Stimulated activated naive CD8-positive, alpha-beta T cell treated with anti-CD3 and anti-CD28 coated beads, Interleukin-15, Interleukin-2, amounts not matched to agents 100 U/mL and 50 U/mL, for 24 hours (primary cell): ENCODE results near the gene ZBTB47.
A peak's percentile ranks its signal among the peaks of the same experiment; 100 is the strongest.

ENCODE experiments used
- ATAC-seq: fragments of 150-1000 bp; cut with Tn5 transposase; one replicate; pipeline ENCODE4 v1.10.0; 2021
- DNase-seq: peaks from one replicate; pipeline ENCODE4 v3.0.0; 2021

ZBTB47 gene

DNA sequence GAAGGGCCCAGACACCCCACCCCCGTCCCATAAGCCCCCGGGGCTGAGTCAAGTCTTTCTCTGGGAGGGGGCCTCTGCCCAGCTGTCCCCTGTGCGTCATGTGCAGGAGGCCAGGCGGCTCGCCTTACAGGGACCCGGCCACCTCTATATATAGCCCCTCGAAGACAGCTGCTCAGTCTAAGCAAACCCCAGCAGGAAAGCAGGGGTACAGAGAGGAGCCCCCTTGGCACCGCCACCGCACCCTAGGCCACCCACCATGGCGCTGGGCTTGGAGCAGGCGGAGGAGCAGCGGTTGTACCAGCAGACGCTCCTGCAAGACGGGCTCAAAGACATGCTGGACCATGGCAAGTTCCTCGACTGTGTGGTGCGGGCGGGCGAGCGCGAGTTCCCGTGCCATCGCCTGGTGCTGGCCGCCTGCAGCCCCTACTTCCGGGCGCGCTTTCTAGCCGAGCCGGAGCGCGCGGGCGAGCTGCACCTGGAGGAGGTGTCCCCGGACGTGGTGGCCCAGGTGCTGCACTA is 31.9 kb downstream of the ZBTB47 start, which contains the start of gene KLHL40:
Gene KLHL40, plus strand, starts transcription at position 175 of the 519 bp plus-strand sequence. Its CDS starts 82 bp downstream, at position 257.
- DNase-seq (no peak), ATAC-seq (no peak)

DNA sequence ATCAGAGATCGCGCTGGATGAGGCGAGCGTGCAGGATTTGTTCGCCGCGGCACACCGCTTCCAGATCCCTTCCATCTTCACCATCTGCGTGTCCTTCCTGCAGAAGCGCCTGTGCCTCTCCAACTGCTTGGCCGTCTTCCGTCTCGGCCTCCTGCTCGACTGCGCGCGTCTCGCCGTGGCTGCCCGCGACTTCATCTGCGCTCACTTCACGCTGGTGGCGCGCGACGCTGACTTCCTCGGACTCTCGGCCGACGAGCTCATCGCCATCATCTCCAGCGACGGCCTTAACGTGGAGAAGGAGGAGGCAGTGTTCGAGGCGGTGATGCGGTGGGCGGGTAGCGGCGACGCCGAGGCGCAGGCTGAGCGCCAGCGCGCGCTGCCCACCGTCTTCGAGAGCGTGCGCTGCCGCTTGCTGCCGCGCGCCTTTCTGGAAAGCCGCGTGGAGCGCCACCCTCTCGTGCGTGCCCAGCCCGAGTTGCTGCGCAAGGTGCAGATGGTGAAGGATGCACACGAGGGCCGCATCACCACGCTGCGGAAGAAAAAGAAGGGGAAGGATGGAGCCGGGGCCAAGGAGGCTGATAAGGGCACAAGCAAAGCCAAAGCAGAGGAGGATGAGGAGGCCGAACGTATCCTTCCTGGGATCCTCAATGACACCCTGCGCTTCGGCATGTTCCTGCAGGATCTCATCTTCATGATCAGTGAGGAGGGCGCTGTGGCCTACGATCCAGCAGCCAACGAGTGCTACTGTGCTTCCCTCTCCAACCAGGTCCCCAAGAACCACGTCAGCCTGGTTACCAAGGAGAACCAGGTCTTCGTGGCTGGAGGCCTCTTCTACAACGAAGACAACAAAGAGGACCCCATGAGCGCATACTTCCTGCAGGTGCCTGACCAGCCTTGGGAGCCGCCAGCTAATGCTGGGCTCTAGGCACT is 32.7 kb downstream of the ZBTB47 start:
- no peak for DNase-seq
- no peak for ATAC-seq

DNA sequence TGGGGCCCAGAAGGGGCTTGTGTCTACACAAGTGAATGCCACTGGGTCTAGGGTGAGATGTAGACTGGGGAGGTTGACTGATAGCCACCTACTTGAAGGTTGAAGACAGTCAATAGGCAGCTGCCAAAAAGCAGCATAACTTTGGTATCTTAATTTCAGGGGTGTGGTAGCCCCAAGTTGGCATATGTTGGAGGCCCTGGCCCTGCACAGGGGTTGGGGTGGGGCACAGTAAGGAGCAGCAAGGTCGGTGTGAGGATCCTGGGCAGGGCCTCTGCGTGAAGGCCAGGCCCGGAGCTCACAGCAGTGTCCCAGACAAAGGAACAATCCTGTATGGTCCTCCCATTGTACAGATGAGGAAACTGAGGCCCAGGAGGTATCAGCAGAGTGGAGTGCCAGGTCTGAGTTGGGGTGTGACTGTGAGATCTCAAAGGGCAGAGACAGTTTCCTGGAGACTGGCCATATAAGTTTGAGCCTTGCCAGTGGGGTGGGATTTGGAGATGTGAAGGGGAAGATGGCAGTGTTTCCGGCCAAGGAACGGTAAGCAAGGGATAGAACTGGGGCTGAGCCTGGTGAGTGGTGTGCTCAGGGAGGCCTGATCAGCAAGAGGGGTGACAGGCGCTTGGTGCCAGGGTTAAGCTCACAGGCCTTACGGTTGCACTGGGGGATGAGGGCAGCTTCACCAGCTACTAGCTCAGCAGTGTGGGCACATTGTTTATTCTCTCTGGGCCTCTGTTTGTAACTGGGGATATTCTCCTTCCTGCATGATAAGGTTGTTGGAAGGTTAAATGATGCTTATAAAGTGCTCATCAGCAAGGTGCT is 33.5 kb downstream of the ZBTB47 start:
- ATAC-seq (no peak), DNase-seq (no peak)

DNA sequence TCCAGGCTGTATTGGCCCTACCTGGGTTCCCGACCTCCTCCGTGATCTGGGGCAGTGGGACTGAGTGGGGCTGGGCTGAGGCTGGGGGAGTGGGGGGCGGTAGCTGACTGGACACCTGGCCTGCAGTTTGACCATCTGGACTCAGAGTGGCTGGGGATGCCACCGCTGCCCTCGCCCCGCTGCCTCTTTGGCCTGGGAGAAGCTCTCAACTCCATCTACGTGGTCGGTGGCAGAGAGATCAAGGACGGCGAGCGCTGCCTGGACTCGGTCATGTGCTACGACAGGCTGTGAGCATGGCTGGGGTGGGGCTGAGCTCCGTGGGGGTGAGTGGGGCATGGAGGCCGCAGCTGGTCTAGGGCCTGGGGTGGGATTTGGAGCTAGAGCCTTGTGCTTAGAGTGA is 34.5 kb downstream of the ZBTB47 start:
- ATAC-seq = no peak
- no peak for DNase-seq

DNA sequence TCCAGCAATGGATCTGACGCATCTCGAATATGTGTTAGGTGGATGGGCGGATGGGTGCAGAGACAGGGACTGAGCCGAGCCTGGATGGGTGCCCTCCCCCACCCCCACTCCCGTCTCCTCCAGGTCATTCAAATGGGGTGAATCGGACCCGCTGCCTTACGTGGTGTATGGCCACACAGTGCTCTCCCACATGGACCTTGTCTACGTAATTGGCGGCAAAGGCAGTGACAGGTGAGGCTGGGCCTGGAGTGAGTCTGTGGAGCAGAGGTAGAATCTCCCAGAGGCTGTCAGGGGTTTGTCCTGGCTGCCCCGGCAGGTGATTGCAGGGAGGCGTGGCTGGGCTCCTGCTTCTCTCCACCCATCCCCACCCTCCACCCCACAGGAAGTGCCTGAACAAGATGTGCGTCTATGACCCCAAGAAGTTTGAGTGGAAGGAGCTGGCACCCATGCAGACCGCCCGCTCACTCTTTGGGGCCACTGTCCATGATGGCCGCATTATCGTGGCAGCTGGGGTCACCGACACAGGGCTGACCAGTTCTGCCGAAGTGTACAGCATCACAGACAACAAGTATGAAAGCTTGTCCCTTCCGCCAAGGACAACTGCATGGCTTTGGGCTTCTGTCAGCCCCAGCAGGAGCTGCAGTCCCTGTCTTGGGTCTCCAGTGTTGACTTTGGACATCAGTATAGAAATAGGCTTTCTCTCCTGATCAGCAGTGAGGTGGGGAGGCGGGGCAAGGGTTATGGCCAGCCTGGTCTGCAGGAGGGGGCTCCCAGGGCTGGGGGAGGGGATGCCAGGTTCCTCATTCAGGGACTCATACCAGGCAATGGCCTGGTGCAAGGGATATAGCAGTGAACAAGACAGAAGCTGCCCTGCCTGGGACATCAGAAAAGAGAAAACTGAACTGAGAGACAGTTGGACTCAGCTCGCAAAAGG is 35.3 kb downstream of the ZBTB47 start:
- DNase-seq (no peak), ATAC-seq (no peak)

DNA sequence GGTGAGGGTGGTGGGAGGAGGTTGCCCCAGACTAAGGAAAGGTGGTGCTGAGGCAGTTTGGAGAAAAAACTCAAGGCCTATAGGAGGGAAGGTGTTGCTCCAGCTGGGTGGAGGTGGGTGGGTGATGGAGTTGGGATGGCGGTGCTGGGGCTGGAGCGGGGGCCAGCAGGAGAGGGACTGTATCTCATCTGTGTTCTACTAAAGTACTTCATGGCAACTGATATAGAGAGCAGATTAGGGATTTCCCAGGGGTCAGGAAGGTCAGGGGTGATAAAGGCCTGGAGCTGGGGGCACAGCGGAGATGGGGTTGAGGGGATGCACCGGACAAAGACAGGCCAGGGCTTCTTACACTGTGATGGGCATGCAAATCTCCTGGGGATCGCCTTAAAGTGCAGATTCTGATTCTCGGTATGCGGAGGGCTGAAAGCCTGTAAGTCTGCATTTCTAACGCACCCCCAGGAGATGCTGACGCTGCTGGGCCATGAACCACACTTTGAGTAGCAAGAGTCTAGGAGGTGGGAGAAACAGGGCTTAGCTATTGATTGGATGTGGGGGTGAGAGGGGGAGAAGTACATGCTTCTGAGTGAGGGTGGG is 36.0 kb downstream of the ZBTB47 start:
- ATAC-seq = no peak
- no peak for DNase-seq

DNA sequence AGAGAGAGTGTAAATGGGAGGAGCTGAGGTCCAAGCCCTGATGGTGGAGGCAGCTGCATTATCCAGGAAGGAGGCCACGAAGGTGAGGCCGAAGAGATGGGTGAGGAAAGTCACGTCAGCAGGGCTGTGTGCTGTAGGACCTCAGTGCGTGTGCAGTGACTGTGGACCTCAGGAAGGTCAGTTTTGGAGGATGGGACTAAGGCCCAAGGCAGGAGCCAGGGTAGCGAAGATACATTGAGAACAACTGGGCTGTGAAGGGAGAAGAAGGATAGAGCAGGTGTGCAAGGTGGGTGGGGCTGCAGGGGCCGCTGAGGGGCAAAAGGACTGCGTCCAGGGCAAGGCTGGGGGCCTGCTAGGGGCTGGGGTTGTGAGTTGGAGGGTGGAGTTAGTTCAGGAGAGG is 36.7 kb downstream of the ZBTB47 start:
- DNase-seq (no peak), ATAC-seq (no peak)

DNA sequence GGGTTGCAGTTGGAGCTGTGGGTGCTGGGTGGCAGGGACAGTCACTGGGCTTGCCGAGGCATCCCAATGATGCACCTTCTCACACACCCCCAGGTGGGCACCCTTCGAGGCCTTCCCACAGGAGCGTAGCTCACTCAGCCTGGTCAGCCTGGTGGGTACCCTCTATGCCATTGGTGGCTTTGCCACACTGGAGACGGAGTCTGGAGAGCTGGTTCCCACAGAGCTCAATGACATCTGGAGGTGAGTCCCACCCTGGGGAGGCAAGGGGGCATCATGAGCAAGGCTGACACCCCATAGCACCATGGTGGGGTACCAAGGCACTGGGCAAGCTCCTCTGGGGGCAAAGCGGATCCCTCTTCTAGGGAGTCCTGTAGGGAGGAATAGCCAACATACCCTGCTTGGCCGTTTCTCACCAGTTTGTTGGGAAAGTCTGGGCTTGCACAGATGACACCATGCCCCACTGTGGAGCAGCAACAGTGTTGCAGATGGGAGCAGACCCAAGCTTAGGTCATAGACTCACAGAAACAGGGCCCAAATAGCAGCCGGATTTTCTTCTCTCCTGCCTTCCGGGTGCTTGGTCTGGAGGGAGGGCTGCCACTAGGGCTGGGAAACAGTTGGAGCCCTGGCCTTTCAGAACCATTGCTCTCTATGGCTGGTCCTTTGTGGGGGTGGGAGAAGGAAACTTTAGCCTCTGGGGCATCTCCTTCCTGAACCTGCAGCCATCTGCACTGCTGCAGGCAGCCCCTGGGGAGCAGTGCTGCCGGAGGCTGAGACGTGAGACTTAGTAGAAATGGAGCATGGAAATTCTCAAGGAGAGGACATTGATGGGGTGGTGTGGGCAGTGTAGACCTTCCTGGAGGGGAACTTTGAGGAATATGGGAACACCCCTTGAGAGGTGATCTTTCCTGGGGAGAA is 37.5 kb downstream of the ZBTB47 start:
- no peak for ATAC-seq
- DNase-seq = no peak

DNA sequence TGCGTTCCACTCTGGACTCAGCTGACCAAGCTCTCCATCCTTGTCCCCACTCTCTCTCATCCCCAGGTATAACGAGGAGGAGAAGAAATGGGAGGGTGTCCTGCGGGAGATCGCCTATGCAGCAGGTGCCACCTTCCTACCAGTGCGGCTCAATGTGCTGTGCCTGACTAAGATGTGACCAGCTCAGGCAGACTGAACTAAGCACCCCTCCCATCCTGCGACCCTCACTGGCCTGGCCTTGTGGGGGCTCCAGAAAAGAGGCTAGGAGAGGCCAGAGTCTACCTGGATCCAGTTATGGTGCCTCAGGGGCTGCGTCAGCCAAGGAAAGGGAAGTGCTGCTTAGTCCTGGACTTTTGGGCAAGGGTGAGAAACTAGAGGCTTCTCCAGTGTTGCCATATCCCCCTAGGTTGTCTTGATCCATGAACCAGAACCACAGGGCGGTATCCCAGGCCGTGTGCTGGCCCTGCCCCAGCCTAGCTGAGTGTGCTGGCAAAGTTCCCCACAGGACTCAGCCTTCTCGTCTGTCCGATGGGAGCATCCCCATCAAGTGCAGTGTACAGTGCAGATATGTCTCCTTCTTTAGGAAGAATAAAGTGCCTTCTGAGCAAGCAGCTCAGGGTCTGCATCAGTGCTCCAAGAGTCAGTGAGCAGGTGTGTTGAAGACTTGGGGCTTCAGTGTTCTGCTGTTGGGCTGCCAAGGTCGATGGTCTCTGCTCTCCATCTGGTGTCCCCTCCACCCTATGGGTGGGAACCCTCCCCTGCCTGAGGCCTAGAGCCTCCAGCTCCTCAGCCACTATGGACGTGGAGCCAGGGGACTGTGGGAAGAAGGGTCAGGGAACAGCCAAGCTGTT is 38.5 kb downstream of the ZBTB47 start:
- no peak for ATAC-seq

DNA sequence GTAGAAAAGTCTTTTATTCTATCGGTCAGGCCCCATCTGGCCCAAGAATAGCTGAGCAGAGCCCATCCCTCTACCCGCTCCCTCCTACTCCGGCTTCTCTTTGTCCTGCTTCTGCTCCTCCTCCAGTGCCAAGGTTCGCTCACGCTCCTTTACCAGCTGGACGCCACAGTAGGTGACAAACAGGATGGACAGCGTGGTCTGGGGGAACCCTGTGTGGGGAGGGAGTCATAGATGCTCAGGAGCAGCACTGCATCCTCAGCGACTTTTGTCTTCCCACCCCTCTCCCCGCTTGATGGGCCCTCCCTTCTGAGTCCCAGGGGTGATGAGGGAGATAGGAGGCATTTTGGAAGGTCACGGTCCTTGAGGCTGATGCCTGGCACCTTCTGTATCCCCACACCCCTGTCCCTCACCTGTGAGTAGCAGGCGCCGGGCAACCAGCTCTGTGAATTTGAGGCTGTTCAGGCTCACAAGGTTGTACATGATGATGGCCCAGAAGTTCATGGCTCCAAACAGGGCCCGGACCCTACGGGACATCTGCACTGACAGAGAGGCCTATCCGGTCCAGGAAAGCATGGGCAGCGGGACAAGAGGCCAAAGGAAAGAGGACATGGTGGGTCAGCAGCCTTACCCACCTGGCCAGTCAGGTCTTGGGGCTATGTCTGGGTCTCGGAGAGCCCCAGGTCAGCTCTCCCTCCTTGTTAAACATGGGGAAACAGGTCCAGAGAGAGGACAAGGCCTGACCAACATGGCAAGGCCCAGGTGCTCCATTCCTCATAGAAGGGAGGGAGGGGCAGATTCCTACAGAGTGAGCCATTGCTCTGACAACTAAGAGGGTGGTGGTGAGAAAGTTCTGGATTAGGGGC is 39.4 kb downstream of the ZBTB47 start:
- DNase-seq = no peak
- no peak for ATAC-seq

More for the DNA sequence above, 38.5 kb downstream of the ZBTB47 start:
- no peak for DNase-seq

DNA sequence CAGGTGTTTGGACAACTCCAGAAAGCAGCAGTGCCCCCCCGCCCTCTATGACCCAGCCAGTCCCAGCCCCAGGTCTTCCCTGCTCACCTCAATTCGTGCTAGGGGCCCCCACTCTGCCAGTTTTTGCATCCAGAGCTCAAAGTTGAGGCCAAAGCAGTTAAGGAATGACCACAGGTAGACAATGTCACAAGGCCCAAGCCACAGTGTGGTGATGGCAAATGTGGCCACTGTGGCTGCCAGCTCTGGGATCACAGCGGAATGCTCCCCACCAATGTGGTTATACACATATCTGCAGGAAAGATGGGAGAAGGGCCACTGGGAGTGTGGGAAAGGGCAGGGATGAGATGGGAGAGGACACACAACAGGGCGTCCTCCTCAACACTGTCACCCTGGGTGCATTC is 40.0 kb downstream of the ZBTB47 start:
- DNase-seq (no peak), ATAC-seq (no peak)

DNA sequence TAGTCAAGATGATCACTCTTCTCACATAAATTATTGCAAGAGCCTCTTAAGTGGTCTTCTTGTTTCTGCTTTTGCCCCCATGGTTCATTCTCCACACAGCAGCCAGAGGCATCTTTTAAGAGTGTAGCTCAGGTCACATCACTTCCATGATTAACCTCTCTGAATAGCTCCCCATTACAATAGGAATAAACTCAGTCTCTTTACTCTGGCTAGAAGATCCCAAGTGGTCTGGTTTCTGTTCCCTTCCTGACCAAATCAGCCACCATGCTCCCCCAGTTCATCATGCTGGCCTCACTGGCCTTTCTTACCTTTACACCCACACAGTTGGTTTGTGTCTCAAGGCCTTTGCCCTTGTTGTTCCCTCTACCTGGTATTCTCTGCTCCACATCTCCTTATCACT is 40.9 kb downstream of the ZBTB47 start:
- DNase-seq (no peak), ATAC-seq (no peak)

DNA sequence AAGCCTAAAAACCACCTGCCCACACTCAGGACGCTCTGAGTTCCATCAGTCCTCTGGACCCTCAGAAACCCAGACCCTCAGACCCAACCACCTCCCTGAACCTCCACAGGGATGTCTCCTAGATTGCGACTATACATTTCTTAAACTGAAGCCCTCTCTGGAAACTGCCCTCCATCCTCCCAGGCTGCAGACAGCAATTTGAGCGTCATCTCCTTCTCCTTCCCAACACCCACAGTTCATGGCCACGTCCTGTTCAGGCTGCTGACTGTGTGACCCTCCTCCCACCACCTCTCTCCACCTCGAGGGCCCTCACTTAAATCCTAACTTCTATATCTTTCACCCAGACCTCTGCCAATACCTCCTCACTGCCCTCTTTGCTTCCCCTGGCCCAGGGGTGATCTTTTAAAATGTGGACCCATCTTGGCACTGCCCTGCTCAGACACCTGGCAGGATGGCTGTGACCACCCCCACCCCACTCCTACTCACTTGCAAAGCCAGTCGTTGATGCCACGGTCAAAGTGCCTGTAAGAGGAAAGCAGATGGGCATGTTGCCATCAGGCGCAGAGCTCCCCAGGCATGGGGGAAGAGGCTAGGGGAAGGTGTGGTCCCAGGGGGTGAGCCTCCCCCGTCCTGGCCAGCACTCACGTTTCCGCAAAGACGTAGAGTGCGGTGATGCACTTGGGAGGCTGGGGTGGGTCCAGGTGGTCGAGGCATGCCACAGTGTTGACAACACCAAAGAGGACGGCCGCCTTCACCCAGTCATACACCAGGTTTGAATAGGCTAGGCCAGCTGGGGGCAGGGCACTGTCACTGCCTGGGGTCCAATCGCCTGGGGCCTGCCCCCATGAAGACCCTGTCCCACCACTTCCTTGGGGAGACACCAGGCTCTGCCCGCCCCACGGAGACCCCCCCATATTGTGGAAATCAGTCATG is 43.1 kb downstream of the ZBTB47 start:
- DNase-seq = no peak
- ATAC-seq = no peak

DNA sequence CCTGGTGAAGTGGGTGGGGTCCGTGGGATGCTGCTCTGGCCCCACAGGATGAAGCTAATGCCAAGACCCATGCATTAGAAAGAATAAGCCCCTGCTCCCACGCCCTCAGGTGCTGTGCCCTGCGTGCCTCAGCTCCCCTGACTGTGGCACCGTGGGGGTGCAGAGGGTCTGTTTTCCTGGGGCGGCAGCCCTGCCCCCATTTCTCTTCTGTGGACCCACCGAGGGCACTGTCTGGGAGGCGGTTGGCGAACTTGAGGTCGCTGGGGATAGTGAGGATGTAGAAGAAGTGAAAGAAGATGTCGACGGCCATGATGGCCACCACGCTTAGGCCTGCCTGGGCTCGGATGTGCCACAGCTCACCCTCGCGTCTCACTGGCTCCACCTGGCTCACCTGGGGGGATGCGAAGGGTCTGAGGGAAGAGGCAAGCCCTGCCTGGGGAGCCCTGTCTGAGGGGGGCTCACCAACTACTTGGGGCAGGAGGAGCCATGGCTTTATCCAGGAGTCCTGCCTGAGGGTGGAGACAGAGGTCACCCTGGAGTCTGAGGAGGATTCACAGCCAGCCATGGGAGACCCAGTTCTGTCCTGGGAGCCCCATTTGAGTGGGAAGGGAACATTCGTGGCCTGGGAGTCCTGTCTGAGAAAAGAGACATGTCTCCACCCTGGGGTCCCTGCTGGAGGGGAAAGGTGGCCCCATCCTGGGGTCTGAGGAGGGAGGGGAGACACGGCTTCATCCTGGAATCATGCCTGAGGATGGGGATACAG is 44.0 kb downstream of the ZBTB47 start:
- DNase-seq = no peak
- ATAC-seq = no peak

DNA sequence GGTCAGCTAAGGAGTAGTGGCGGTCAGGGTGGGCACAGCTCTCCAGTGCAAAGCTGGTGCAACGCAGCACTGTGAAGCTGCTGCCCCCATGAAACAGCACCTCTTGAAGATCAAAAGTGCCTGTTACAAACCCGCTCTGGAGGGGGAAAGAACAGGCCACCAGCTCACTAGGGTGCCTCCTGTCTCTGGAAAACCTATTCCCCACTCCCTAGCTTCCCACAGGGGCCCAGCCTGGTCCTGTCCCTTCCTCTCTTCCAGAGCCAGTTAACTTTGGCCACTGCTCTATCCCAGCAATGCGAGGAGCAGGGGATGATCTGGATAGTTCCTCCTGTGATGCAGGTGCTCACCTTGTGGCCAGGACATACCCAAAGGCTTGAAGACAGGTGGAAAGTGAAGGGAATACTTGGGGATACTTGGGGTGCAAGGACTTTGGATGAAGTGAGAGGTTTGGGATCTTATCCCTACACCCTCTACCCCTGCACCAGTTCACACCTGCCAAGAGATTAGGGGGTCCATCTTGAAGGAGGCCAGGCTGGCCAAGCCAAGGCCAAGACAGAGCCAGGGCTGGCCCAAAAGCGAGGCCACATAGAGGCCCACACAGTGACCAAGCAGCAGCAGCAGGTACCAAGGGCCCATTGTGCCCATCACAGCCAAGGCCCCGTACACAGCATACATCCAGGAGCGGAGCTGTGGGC is 44.9 kb downstream of the ZBTB47 start:
- no peak for DNase-seq
- ATAC-seq = no peak

DNA sequence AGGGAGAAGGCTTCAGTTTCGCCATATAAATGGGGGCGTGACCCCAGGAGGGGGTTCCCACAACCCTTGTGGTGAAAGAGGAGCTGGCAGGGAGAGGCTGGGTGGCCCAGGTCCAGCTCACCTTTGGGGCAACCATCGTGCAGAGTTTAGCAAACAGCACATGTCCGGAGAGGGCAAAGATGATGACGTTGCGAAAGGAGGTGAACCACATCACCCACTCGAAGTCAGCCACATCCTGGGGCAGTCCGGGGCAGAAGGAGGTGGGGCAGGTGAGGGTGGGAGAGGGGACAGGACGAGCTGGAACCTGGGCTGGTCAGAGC is 45.4 kb downstream of the ZBTB47 start:
- no peak for ATAC-seq
- peak; percentile 14 for DNase-seq
